GM23248 (cell line): ENCODE data around the gene SDCCAG8. TPM values are rescaled to one million over a fixed set of nuclear protein-coding genes. Genes with fewer than 3 reads are reported as not detected.

Experiments used
- DNase-seq: peaks from one replicate; pipeline ENCODE4 v3.0.0-alpha.2; 2015
- H2AFZ ChIP-seq: fragments of 200-600 bp; sonication (generic); 2 replicates; pipeline ENCODE4 v1.6.1; 2016; ENCODE audit warnings: antibody characterized with exemption
- H3F3A ChIP-seq: fragments of 200-600 bp; sonication (generic); 2 replicates; pipeline ENCODE4 v1.6.1; 2016; ENCODE audit warnings: mild to moderate bottlenecking, antibody characterized with exemption, mixed run types; ENCODE audit not compliant: insufficient read depth
- H3K27ac ChIP-seq: fragments of 200-600 bp; sonication (generic); 2 replicates; pipeline ENCODE4 v1.5.1; 2016; ENCODE audit warnings: mild to moderate bottlenecking
- H3K27me3 ChIP-seq: fragments of 200-600 bp; sonication (generic); replicated peaks from 2 replicates; pipeline ENCODE4 v1.6.1; 2016; ENCODE audit warnings: mild to moderate bottlenecking; ENCODE audit not compliant: insufficient read depth
- H3K36me3 ChIP-seq: fragments of 200-600 bp; sonication (generic); 2 replicates; pipeline ENCODE4 v1.6.1; 2016; ENCODE audit warnings: low read depth, mild to moderate bottlenecking
- H3K4me1 ChIP-seq: fragments of 200-600 bp; sonication (generic); 2 replicates; pipeline ENCODE4 v1.6.1; 2016; ENCODE audit warnings: mild to moderate bottlenecking; ENCODE audit not compliant: insufficient read depth
- H3K4me2 ChIP-seq: fragments of 200-600 bp; sonication (generic); one replicate; pipeline ENCODE4 v1.6.1; 2016; ENCODE audit warnings: mild to moderate bottlenecking; ENCODE audit not compliant: unreplicated experiment
- H3K4me3 ChIP-seq: fragments of 200-600 bp; sonication (generic); 2 replicates; pipeline ENCODE4 v1.5.1; 2016; ENCODE audit warnings: mild to moderate bottlenecking
- H3K79me2 ChIP-seq: fragments of 200-600 bp; sonication (generic); 2 replicates; pipeline ENCODE4 v1.6.1; 2016; ENCODE audit warnings: mild to moderate bottlenecking; ENCODE audit not compliant: insufficient read depth
- H3K9ac ChIP-seq: fragments of 200-600 bp; sonication (generic); 2 replicates; pipeline ENCODE4 v1.6.1; 2016; ENCODE audit warnings: mild to moderate bottlenecking
- H3K9me2 ChIP-seq: fragments of 200-600 bp; sonication (generic); 2 replicates; pipeline ENCODE4 v1.6.1; 2016; ENCODE audit warnings: mixed run types, mild to moderate bottlenecking, moderate library complexity; ENCODE audit not compliant: insufficient read depth
- H3K9me3 ChIP-seq: fragments of 200-600 bp; sonication (generic); one replicate; pipeline ENCODE4 v1.6.1; 2017; ENCODE audit warnings: low read depth
- H4K20me1 ChIP-seq: fragments of 200-600 bp; sonication (generic); 2 replicates; pipeline ENCODE4 v1.6.0; 2016; ENCODE audit not compliant: insufficient read depth
- EZH2 ChIP-seq: fragments of 200-600 bp; sonication (generic); IDR thresholded peaks from 2 replicates; pipeline ENCODE4 v1.6.1; 2018; ENCODE audit warnings: antibody characterized with exemption, mild to moderate bottlenecking; ENCODE audit not compliant: insufficient read depth, poor library complexity, severe bottlenecking
- EZH2phosphoT487 ChIP-seq: fragments of 200-600 bp; sonication (generic); IDR thresholded peaks from 2 replicates; pipeline ENCODE4 v1.6.1; 2018; ENCODE audit warnings: antibody characterized with exemption, moderate library complexity, mild to moderate bottlenecking, low read depth; ENCODE audit not compliant: insufficient read depth
- WGBS, 2 experiments: methylation state at CpG; one replicate each; pipeline ENCODE4 v1.1.6; 2015 to 2017; ENCODE audit warnings: low lambda C conversion rate in 2 of 2, low coverage in 1 of 2; ENCODE audit errors: missing lambda C conversion rate in 2 of 2; 5-methylcytosine and 5-hydroxymethylcytosine counted together
- in situ Hi-C: fragments of 300-500 bp; cut with MboI; formaldehyde crosslinking; loops from 2 replicates; pipeline ENCODE4 v1.15.0; 2020
- polyA plus RNA-seq: library from polyadenylated mRNA; unstranded; fragments of >200 nt; fragmentation: Nextera tagmentation; extraction: Ambion mirVana; gene quantifications from 2 replicates; pipeline ENCODE4 v1.2.1, GENCODE V29; 2016
- total RNA-seq: library from RNA; depleted of rRNA; stranded (reverse); fragments of >200 nt; shearing (Covaris generic); gene quantifications from 2 replicates; pipeline ENCODE4 v1.2.3, GENCODE V29; 2014

The SDCCAG8 gene
- total and polyA plus RNA-seq, 2 experiments from 2014 or later = 29.4 to 45.3 TPM

DNA sequence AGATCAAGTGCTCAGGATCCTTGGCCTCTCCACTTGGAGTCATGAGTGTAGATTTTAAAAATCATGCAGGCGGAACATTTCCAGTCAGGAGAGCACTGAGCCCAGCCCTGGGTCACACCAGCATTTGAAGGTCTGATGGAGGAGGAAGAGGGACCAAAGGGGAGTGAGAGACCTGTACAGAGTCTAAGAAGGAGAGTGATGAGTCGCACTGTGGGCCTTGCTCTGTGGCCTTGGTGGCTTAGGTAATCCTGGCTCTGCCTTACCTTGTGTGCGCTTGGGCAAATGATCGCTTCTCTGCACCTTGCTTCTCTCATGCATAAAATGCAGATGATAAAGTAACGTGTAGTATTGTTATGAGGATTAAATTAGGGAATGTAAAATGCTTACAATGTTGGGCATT, 225.3 kb downstream of the SDCCAG8 start:
- Histone ChIP-seq H3K79me2 (no peaks in the 10 kb centered on the region), H4K20me1 (no peaks in the 10 kb centered on the region), H3K36me3 (no peaks in the 10 kb centered on the region), H3K4me3 (no peak overlapping the region), H3F3A (no peaks in the 10 kb centered on the region), H3K9me3 (no peaks in the 10 kb centered on the region), H3K4me1 (peaks cover 8% of the 10 kb centered on the region), H3K9me2 (no peaks in the 10 kb centered on the region), H3K27ac (no peak overlapping the region), H3K27me3 (no peaks in the 10 kb centered on the region), H2AFZ (no peak overlapping the region), H3K9ac (no peak overlapping the region), H3K4me2 (no peak overlapping the region)
- in situ Hi-C loops = no loop called here
- WGBS, 2 experiments = 98 to 100% methylated on average over 5 of the region's 5 CpGs
- TF ChIP-seq EZH2phosphoT487 = no peak
- no peak for DNase-seq

GRCh38 chr1:243482141-243483022, 226.5 kb downstream of the SDCCAG8 start:
- H3K79me2 ChIP-seq = no peaks in the 10 kb centered on the region
- H3K9me3 ChIP-seq = no peaks in the 10 kb centered on the region
- H3K27ac ChIP-seq = no peak overlapping the region
- H3F3A ChIP-seq = no peaks in the 10 kb centered on the region
- peak overlapping the region; percentile 12; the same call in 1 of the 2 replicates for H3K9ac ChIP-seq
- H3K36me3 ChIP-seq = no peaks in the 10 kb centered on the region
- H4K20me1 ChIP-seq = no peaks in the 10 kb centered on the region
- peak; percentile 89 for DNase-seq
- 0 out of 2 replicates have a peak overlapping the region, but pooled peaks have one; percentile 20 for H2AFZ ChIP-seq
- TF ChIP-seq EZH2 = no peak
- TF ChIP-seq EZH2phosphoT487 = no peak
- H3K4me3 ChIP-seq = no peak overlapping the region
- no peak overlapping the region for H3K4me2 ChIP-seq
- in situ Hi-C loops = no loop called here
- no peaks in the 10 kb centered on the region for H3K27me3 ChIP-seq
- WGBS, 2 experiments = 35% methylated on average over 25 of the region's 25 CpGs
- H3K4me1 ChIP-seq = peaks cover 8% of the 10 kb centered on the region
- no peaks in the 10 kb centered on the region for H3K9me2 ChIP-seq

DNA sequence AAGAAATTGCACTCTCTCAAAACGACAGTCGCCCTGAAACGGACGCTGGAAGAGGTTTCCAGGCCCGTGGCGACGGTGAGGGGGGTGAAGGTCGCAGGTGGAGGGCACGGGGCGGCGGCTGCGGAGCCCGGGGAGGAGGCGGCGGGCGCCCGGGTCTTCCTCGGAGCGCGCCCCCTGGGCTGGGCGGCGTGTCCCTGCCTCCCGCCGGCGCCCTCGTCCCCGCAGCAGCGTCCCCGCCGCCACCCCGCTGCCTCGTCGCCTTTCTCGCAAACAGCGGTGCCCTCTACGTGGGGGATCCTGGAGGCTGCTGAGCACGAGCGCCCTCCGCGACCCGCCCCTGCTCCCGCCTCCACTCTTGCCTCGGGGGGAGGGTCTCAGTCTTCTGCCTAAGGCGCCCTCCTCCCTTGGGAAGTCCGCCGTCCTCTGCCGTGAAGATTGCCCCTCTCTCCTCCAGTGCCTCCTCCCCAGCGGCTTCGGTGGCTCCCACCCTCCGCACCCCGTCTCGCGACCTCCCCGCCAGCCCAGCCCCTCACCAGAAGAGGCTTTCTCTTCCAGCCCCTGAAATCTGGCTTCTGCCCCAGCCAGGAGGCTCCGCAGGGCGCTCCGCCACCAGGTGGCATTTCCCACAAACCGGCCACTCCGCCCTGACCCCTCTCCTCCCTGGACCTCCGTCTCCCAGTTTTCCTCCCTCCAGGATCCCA, 227.4 kb downstream of the SDCCAG8 start:
- Histone ChIP-seq H3K9ac (no peak overlapping the region), H3K9me2 (no peaks in the 10 kb centered on the region), H3K36me3 (no peaks in the 10 kb centered on the region), H4K20me1 (no peaks in the 10 kb centered on the region), H3K27me3 (no peaks in the 10 kb centered on the region), H3K27ac (no peak overlapping the region), H2AFZ (0 out of 2 replicates have a peak overlapping the region, but pooled peaks have one; percentile 20), H3K4me2 (no peak overlapping the region), H3K9me3 (no peaks in the 10 kb centered on the region), H3F3A (no peaks in the 10 kb centered on the region), H3K4me1 (peaks cover 8% of the 10 kb centered on the region), H3K79me2 (no peaks in the 10 kb centered on the region), H3K4me3 (no peak overlapping the region)
- in situ Hi-C loops = no loop called here
- DNase-seq = no peak
- 31 to 37% methylated on average over 15 to 60 of the region's 60 CpGs for WGBS, 2 experiments
- TF ChIP-seq EZH2phosphoT487 (no peak), EZH2 (no peak)

- H3K79me2 ChIP-seq = no peaks in the 10 kb centered on the region
- TF ChIP-seq EZH2 (no peak), EZH2phosphoT487 (no peak)
- no peak overlapping the region for H3K27ac ChIP-seq
- 98 to 99% methylated on average over 16 of the region's 16 CpGs for WGBS, 2 experiments
- no peak overlapping the region for H3K9ac ChIP-seq
- H3K36me3 ChIP-seq = no peaks in the 10 kb centered on the region
- H3F3A ChIP-seq = no peaks in the 10 kb centered on the region
- H3K4me2 ChIP-seq = no peak overlapping the region
- H3K4me3 ChIP-seq = no peak overlapping the region
- H3K9me2 ChIP-seq = no peaks in the 10 kb centered on the region
- no peak overlapping the region for H2AFZ ChIP-seq
- in situ Hi-C loops = no loop called here
- H3K9me3 ChIP-seq = no peaks in the 10 kb centered on the region
- no peak for DNase-seq
- no peaks in the 10 kb centered on the region for H4K20me1 ChIP-seq
- peaks cover 8% of the 10 kb centered on the region for H3K4me1 ChIP-seq
- no peaks in the 10 kb centered on the region for H3K27me3 ChIP-seq
These were observed 228.1 kb downstream of the SDCCAG8 start for GRCh38 chr1:243483952-243484351.
